Stomach (tissue), 9 donors: Measurements from ENCODE around the gene CDC14A. TPM values are rescaled to one million over a fixed set of nuclear protein-coding genes. Genes with fewer than 3 reads are reported as not detected.

Experiments
- DNase-seq, 2 donors: peaks; one replicate each; pipeline versions ENCODE4 v3.0.0 to v3.0.0-alpha.2; 2013 to 2019
- H3K27ac ChIP-seq, 5 donors: fragments of 200-600 bp in 4 of 5; sonication (generic) in 4 of 5; one replicate each; pipeline ENCODE4 v1.5.1; 2013 to 2019; ENCODE audit warnings: mild to moderate bottlenecking in 1 of 5, moderate library complexity in 1 of 5
- H3K27me3 ChIP-seq, 3 donors: fragments of 200-600 bp; sonication (generic); one replicate each; pipeline ENCODE4 v1.5.1; 2017 to 2019; ENCODE audit warnings: mixed run types in 1 of 3
- H3K36me3 ChIP-seq, 4 donors: fragments of 200-600 bp; sonication (generic); 1 replicate in 3 of 4; 2 replicates in 1 of 4; pipeline ENCODE4 v1.5.1; 2016 to 2019
- H3K4me1 ChIP-seq, 4 donors: fragments of 200-600 bp; sonication (generic); one replicate each; pipeline ENCODE4 v1.5.1; 2016 to 2019
- H3K4me3 ChIP-seq, 4 donors: fragments of 200-600 bp; sonication (generic) in 3 of 4; one replicate each; pipeline ENCODE4 v1.5.1; 2016 to 2019; ENCODE audit warnings: mild to moderate bottlenecking in 1 of 4
- H3K9me3 ChIP-seq, 4 donors: fragments of 200-600 bp; sonication (generic); one replicate each; pipeline ENCODE4 v1.5.1; 2016 to 2019
- CTCF ChIP-seq, 7 experiments: fragments of 450-650 bp in 4 of 7; fragments of 200-600 bp in 3 of 7; sonication (generic) in 3 of 7; IDR thresholded peaks; one replicate each; pipeline ENCODE4 v1.5.1; 2016 to 2019; ENCODE audit warnings: antibody characterized with exemption in 7 of 7, control low read depth in 2 of 7, mild to moderate bottlenecking in 1 of 7
- EP300 ChIP-seq: sonication (generic); formaldehyde crosslinking; IDR thresholded peaks from one replicate; pipeline ENCODE4 v1.6.1; 2017; ENCODE audit warnings: antibody characterized with exemption
- POLR2A ChIP-seq, 4 donors: fragments of 450-650 bp; IDR thresholded peaks; one replicate each; pipeline ENCODE4 v1.6.1; 2016; ENCODE audit warnings: antibody characterized with exemption in 4 of 4, control low read depth in 2 of 4, mild to moderate bottlenecking in 1 of 4, moderate library complexity in 1 of 4
- POLR2AphosphoS5 ChIP-seq, 3 donors: sonication (generic); formaldehyde crosslinking; IDR thresholded peaks; one replicate each; pipeline ENCODE4 v1.6.1; 2016; ENCODE audit warnings: antibody characterized with exemption in 3 of 3
- WGBS, 5 donors: extraction: QIAGEN DNeasy Blood & Tissue Kit in 3 of 5; methylation state at CpG; one replicate each; pipeline versions ENCODE4 v1.1.5 to v1.1.7; 2013 to 2018; 5-methylcytosine and 5-hydroxymethylcytosine counted together
- intact Hi-C: fragments of 100-400 bp; cut with DNase I; formaldehyde crosslinking; loops from one replicate; pipeline ENCODE4 v1.15.1; 2023; ENCODE audit warnings: low total_unique reads
- polyA plus RNA-seq, 3 donors: library from polyadenylated mRNA; stranded (reverse); fragments of 200-250 nt; gene quantifications; one replicate each; pipeline ENCODE4 v1.2.3, GENCODE V29; 2013
- total RNA-seq, 5 donors: library from RNA; depleted of rRNA; stranded (reverse); fragments of >200 nt; gene quantifications; one replicate each; pipeline versions ENCODE4 v1.1.0 to v1.2.3, GENCODE V29; 2014 to 2016
- donor health status: healthy with polysubstance abuse.
- donor health status: Bipolar disorder and iron deficiency.
- donor health status: healthy.

Gene CDC14A
- total and polyA plus RNA-seq, 8 donors, result 2.1 to 31.0 (median 12.1) TPM

- H3K36me3 ChIP-seq, result no peaks in the 10 kb centered on the region
- H3K27me3 ChIP-seq, result peaks cover 4 to 42% (median 28%) of the 10 kb centered on the region in 3 donors
- DNase-seq, result no peak
- H3K9me3 ChIP-seq, result no peaks in the 10 kb centered on the region
- H3K4me3 ChIP-seq, result no peak overlapping the region
- WGBS, 5 donors, result 68 to 87% (median 83%) methylated on average over 3 of the region's 3 CpGs
- H3K27ac ChIP-seq, result no peak overlapping the region
- peaks cover 14 to 38% (median 18%) of the 10 kb centered on the region in 4 donors for H3K4me1 ChIP-seq
- TF ChIP-seq POLR2A (IDR thresholded peaks at IDR 0.05) (no peak), EP300 (no peak), CTCF (IDR thresholded peaks at IDR 0.05) (no peak), POLR2AphosphoS5 (IDR thresholded peaks at IDR 0.05) (no peak)
- intact Hi-C loops, result no loop called here
Observed at GRCh38 chr1:100536031-100536430, 183.7 kb downstream of the CDC14A start.

- H3K36me3 ChIP-seq, result no peaks in the 10 kb centered on the region
- DNase-seq, result peak; percentile 37 to 69
- TF ChIP-seq POLR2A (IDR thresholded peaks at IDR 0.05) (no peak), CTCF (IDR thresholded peaks at IDR 0.05) (peak in 1 of 7 experiments; percentile 8)
- peaks cover 14 to 19% (median 18%) of the 10 kb centered on the region in 4 donors for H3K4me1 ChIP-seq
- 1 to 3% (median 2%) methylated on average over 7 to 105 of the region's 105 CpGs for WGBS, 5 donors
- H3K4me3 ChIP-seq, result peak overlapping the region; percentile 41 to 68 (median 56)
- peaks cover 4 to 46% (median 28%) of the 10 kb centered on the region in 3 donors for H3K27me3 ChIP-seq
- H3K9me3 ChIP-seq, result no peaks in the 10 kb centered on the region
- intact Hi-C loops, result no loop called here
- H3K27ac ChIP-seq, result no peak overlapping the region
Observed at GRCh38 chr1:100538913-100539835, 186.9 kb downstream of the CDC14A start.

- no peaks in the 10 kb centered on the region for H3K36me3 ChIP-seq
- peak in 1 of 2 donors; percentile 65 for DNase-seq
- no peaks in the 10 kb centered on the region for H3K9me3 ChIP-seq
- peak overlapping the region; percentile 41 to 68 (median 56) for H3K4me3 ChIP-seq
- peaks cover 4 to 46% (median 28%) of the 10 kb centered on the region in 3 donors for H3K27me3 ChIP-seq
- H3K4me1 ChIP-seq, result peaks cover 14 to 19% (median 18%) of the 10 kb centered on the region in 4 donors
- WGBS, 5 donors, result 9 to 22% (median 12%) methylated on average over 31 to 57 of the region's 57 CpGs
- TF ChIP-seq POLR2A (IDR thresholded peaks at IDR 0.05) (no peak), EP300 (no peak), POLR2AphosphoS5 (IDR thresholded peaks at IDR 0.05) (no peak), CTCF (IDR thresholded peaks at IDR 0.05) (no peak)
- no peak overlapping the region for H3K27ac ChIP-seq
- intact Hi-C loops, result no loop called here
Observed at GRCh38 chr1:100539836-100540536, 187.7 kb downstream of the CDC14A start.

GRCh38 chr1:100542285-100542684, 190.0 kb downstream of the CDC14A start:
- Histone ChIP-seq H3K27ac (no peak overlapping the region), H3K36me3 (no peaks in the 10 kb centered on the region), H3K4me1 (peaks cover 14 to 19% (median 18%) of the 10 kb centered on the region in 4 donors), H3K9me3 (no peaks in the 10 kb centered on the region), H3K27me3 (peaks cover 4 to 38% (median 28%) of the 10 kb centered on the region in 3 donors), H3K4me3 (no peak overlapping the region)
- DNase-seq, result no peak
- WGBS, 5 donors, result 88 to 96% (median 92%) methylated on average over 2 of the region's 2 CpGs
- intact Hi-C loops, result no loop called here
- TF ChIP-seq CTCF (IDR thresholded peaks at IDR 0.05) (no peak), POLR2AphosphoS5 (IDR thresholded peaks at IDR 0.05) (no peak), POLR2A (IDR thresholded peaks at IDR 0.05) (no peak), EP300 (no peak)
